GM19025 (cell line): ENCODE results near the gene SRMS.
"Not testable (repeated sequence)": the region's sequence is repeated elsewhere in the genome, so short reads cannot be mapped to it uniquely, and the experiment has no call there.

Experiments
- ATAC-seq: cut with Tn5 transposase; IDR thresholded peaks from one replicate; pipeline ENCODE4 v1.9.1; 2021; ENCODE audit warnings: mild to moderate bottlenecking, low read depth, moderate library complexity; ENCODE audit not compliant: unreplicated experiment

Gene SRMS

GRCh38 chr20:63566395-63567135 is 19.0 kb upstream of the SRMS start:
- no peak for ATAC-seq

- ATAC-seq = no peak
These were observed 18.3 kb upstream of the SRMS start for GRCh38 chr20:63565699-63566335.

GRCh38 chr20:63565021-63565698 is 17.6 kb upstream of the SRMS start:
- ATAC-seq = no peak

DNA sequence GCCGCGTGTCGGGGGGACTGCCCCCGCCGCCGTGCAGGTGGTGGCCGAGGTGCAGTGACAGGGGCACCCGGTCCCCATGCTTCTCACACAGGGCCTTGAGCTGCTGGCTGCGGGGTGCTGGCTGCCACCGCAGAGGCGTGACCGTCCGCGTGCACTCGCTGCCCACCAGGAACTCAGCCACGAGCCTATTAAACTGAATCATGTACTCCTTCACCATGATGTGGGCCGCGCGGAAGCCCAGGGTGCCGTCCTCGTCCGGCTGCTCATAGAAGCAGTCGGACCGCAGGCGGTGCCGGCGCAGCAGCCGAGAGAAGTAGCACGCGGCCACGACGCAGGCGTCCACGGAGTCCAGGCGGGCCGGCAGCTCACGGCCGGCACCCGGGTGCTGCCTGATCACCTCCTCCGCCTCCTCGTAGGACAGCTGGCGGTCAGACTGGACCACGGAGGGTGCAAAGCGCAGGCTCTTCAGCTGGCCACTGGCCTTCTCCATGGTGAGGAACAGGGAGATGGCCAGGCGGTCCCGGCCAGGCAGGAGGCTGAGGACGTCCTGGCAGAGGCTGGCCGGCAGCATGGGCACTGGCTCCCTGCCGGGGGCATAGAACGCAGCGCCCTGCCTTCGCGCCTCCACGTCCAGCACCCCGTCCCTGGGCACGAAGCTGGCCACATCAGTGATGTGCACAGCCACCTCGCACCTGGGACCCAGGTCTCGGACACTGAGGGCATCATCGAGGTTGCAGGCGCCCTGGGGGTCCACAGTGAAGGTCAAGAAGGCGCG is 16.7 kb upstream of the SRMS start:
- no peak for ATAC-seq

DNA sequence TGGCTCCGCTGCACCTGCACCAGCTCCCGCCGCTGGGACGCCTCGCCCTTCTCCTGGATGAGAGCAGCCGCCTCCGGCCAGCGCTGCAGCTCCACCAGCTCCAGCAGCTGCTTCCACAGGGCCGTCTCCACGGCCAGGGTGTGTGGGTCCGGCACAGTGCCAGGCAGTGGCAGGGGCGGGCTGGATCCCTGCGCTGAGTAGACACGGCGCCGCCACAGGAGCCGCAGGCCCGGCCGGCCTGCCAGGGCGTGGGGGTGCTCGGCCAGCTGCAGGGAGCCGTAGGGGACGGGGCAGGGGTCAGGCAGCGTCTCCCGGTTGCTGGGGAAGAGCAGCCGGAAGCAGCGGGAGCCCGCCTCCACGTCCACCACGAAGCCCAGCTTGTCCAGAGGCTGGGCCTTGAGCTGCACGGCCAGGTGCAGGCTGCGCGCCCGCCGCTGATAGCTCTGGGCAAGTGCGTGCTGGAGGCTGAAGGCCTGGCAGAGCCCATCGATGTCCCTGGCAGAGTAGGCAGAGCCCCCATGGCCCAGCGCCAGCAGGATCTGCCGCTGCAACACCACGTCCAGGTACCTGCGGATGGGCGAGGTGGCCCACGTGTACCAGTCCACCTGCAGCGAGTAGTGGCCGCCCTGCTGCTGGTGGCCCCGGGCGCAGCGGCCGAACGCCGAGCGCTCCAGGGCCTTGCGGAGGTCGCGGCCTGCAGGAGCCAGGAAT is 15.8 kb upstream of the SRMS start:
- ATAC-seq = no peak

- ATAC-seq = no peak
These were observed 15.1 kb upstream of the SRMS start for GRCh38 chr20:63562461-63563224.

DNA sequence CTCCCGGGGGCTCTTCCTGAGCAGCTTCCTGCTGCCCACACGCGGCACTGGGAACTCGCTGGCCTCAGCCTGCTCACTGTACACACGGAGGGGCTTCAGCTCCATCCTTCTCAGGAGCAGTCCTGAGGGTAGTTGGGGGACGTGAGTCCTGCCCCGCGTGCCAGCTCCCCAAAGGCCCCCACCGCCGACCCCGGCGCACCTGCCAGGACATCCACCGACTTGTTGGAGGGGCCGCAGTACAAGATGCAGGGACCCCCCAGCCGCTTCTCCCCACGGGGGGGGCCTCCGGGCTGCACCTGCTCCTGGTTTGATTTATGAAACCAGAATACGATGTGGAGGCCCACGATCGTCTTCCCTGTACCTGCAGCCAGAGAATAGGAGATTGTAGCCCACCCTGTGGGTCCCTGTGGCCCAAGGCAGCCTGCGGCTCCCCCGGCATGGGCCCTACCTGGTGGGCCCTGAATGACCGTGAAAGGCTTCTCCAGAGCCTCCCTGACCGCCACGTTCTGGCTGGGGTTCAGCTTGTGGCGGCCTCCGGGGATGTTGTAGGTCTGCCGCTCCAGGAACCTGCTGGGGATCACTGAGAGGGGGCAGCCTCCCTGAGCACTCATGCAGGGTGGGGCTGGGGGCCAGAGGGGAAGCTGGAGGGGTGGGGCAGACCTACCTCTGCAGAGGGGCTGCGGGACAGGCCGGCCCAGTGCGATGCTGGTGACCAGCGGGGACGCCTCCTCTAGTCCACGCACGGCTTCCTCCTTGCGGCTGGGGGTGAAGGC is 14.3 kb upstream of the SRMS start:
- no peak for ATAC-seq

DNA sequence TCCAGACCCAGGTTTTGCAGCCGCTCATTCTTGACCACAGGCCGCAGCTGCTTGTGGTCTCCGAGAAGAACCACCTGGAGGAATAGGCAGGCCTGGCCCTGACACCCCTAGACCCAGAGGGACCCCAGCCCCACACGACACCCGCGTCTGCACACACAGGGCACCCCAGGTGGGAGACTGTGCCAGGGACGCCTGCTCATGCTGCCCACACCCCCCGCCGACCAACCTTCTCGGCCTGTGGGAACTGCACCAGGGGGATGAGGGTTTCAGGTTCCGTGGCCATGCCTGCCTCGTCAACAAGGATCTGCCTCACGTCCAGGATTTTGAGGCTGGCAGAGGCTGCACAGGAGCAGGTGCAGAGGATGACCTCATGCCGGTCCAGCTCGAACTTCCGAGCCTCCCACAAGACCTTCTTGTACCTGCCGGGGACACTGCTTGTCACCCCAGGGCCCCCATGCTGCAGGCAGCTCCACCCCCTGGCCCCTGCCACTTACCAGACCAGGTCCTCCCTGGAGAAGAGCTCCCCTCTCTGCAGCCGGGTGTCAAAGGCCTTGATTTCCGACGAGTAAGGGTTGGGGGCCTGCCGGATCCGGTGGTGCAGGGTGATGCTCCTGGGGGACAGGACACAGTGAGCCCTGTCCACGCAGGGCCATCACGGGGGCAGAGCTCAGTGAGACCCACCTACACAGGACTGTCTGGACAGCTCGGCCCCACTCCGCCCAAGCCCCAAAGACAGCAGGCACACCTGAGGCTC is 13.5 kb upstream of the SRMS start:
- no peak for ATAC-seq

DNA sequence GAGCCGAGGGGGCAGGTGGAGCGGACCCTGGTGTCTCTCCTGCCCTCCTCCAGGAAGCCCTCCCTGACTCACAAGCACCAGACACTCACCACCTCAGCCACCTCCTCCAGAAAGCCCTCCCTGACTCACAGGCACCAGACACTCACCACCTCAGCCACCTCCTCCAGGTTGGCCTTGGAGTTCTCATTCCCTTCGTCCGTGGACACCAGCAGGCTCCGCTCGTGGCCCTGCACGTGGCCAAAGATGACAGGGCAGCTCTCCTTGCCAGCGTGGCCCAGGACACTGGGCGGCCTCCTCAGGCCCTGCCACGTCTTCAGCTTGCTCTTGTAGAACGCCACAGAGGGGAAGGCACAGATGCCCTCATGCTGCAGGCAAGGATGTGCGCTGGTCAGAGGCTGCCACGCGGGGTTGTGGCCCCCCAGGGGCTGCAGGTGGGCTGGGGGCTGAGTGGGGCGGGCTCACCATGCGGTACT is 12.8 kb upstream of the SRMS start:
- no peak for ATAC-seq

GRCh38 chr20:63559485-63560332 is 12.2 kb upstream of the SRMS start:
- not testable (repeated sequence) for ATAC-seq

GRCh38 chr20:63558804-63559484 is 11.4 kb upstream of the SRMS start:
- no peak for ATAC-seq

- no peak for ATAC-seq
These were observed 9.9 kb upstream of the SRMS start for GRCh38 chr20:63557481-63557891.

DNA sequence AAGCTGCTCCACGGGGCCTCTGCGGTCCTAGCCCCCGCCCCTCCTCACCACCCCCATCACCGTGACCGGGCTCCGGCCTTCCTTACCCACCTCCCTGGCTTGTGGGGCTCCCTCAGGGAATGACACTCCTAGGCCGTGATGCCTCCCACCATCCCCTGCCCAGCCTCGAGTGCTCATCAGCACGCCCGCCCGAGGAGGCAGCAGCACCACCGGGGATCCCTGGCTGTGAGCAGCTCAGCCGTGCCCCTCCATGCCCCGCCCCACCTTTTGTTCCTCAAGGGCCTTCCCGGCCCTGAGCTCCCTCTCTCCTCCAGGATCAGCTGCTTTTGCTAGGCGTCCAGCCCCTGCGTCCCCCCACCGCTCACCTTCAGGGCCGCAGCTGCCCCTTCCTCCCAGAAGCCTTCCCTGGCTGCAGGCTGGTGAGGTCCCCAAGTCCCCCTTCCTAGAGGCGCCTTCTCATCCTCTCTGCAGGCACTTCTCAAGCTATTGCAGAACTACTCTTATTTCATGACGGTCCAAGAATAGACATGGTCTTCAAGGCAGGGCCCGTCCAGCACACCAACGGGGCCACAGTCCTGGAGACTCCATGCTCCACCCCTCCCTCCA is 9.4 kb upstream of the SRMS start:
- no peak for ATAC-seq

- no peak for ATAC-seq
These were observed 8.3 kb upstream of the SRMS start for GRCh38 chr20:63555661-63556381.
